H9 (cell line): ENCODE measurements around the gene HIP1. TPM values are rescaled to one million over a fixed set of nuclear protein-coding genes. Genes with fewer than 3 reads are reported as not detected.

Source experiments
- DNase-seq: peaks from one replicate; pipeline ENCODE4 v3.0.0-alpha.2; 2017
- H2AFZ ChIP-seq: one replicate; pipeline ENCODE4 v1.6.1; 2013; ENCODE audit warnings: mild to moderate bottlenecking, low read length, control low read depth, moderate library complexity
- H2AK5ac ChIP-seq: 2 replicates; pipeline ENCODE4 v1.6.1; 2013; ENCODE audit warnings: low read length, control low read depth, mixed read lengths; ENCODE audit not compliant: insufficient read length
- H2BK120ac ChIP-seq: one replicate; pipeline ENCODE4 v1.6.1; 2013; ENCODE audit warnings: low read depth, mild to moderate bottlenecking, low read length, control low read depth, inconsistent platforms; ENCODE audit not compliant: poor library complexity, severe bottlenecking
- H2BK12ac ChIP-seq: 2 replicates; pipeline ENCODE4 v1.6.1; 2013; ENCODE audit warnings: low read length, control low read depth, mixed read lengths, low read depth; ENCODE audit not compliant: insufficient read length
- H2BK15ac ChIP-seq: 2 replicates; pipeline ENCODE4 v1.6.1; 2013; ENCODE audit warnings: low read depth, low read length, control low read depth
- H2BK20ac ChIP-seq: one replicate; pipeline ENCODE4 v1.6.1; 2013; ENCODE audit warnings: low read depth, mild to moderate bottlenecking, low read length, control low read depth, inconsistent platforms; ENCODE audit not compliant: poor library complexity, severe bottlenecking
- H2BK5ac ChIP-seq: 2 replicates; pipeline ENCODE4 v1.6.1; 2013; ENCODE audit warnings: low read length, control low read depth, mixed read lengths; ENCODE audit not compliant: insufficient read length
- H3K14ac ChIP-seq: 2 replicates; pipeline ENCODE4 v1.6.1; 2013; ENCODE audit warnings: low read length, control low read depth; ENCODE audit not compliant: insufficient read depth
- H3K18ac ChIP-seq: 2 replicates; pipeline ENCODE4 v1.6.1; 2013; ENCODE audit warnings: low read depth, mild to moderate bottlenecking, mixed read lengths, low read length, control low read depth; ENCODE audit not compliant: insufficient read length
- H3K23ac ChIP-seq: 2 replicates; pipeline ENCODE4 v1.6.1; 2013; ENCODE audit warnings: low read length, control low read depth, mixed read lengths, low read depth; ENCODE audit not compliant: insufficient read length
- H3K23me2 ChIP-seq: 2 replicates; pipeline ENCODE4 v1.6.1; 2013; ENCODE audit warnings: low read depth, mild to moderate bottlenecking, mixed read lengths, low read length, control low read depth; ENCODE audit not compliant: insufficient read length, poor library complexity, severe bottlenecking
- H3K27ac ChIP-seq: 2 replicates; pipeline ENCODE4 v1.5.1; 2013; ENCODE audit warnings: low read length, control low read depth, mixed read lengths, low read depth; ENCODE audit not compliant: insufficient read length
- H3K27me3 ChIP-seq: 2 replicates; pipeline ENCODE4 v1.6.1; 2013; ENCODE audit warnings: low read length, control low read depth, inconsistent platforms; ENCODE audit not compliant: insufficient read depth
- H3K4ac ChIP-seq: 2 replicates; pipeline ENCODE4 v1.6.1; 2013; ENCODE audit warnings: low read depth, mild to moderate bottlenecking, control low read depth, inconsistent platforms, low read length, moderate library complexity
- H3K4me1 ChIP-seq: 2 replicates; pipeline ENCODE4 v1.6.1; 2013; ENCODE audit warnings: low read length, control low read depth, inconsistent platforms; ENCODE audit not compliant: insufficient read depth
- H3K4me2 ChIP-seq: 2 replicates; pipeline ENCODE4 v1.6.1; 2013; ENCODE audit warnings: low read length, control low read depth, mixed read lengths; ENCODE audit not compliant: insufficient read length, insufficient read depth
- H3K56ac ChIP-seq: 2 replicates; pipeline ENCODE4 v1.6.1; 2013; ENCODE audit warnings: low read depth, mild to moderate bottlenecking, mixed read lengths, low read length, control low read depth; ENCODE audit not compliant: insufficient read length
- H3K79me1 ChIP-seq: 2 replicates; pipeline ENCODE4 v1.6.1; 2013; ENCODE audit warnings: low read depth, mild to moderate bottlenecking, moderate library complexity, low read length, control low read depth, inconsistent platforms; ENCODE audit not compliant: insufficient read depth, poor library complexity, severe bottlenecking
- H3K79me2 ChIP-seq: 2 replicates; pipeline ENCODE4 v1.6.1; 2013; ENCODE audit warnings: low read length, control low read depth, inconsistent platforms; ENCODE audit not compliant: insufficient read depth
- H3K9ac ChIP-seq: 2 replicates; pipeline ENCODE4 v1.6.1; 2013; ENCODE audit warnings: low read length, control low read depth, mixed read lengths; ENCODE audit not compliant: insufficient read length; ENCODE audit errors: extremely low read depth
- H3K9me3 ChIP-seq: one replicate; pipeline ENCODE4 v1.6.1; 2013; ENCODE audit warnings: low read depth, low read length, inconsistent platforms; ENCODE audit not compliant: control insufficient read depth
- H3T11ph ChIP-seq: one replicate; pipeline ENCODE4 v1.6.1; 2013; ENCODE audit warnings: mild to moderate bottlenecking, low read length, control low read depth, inconsistent platforms
- H4K20me1 ChIP-seq: one replicate; pipeline ENCODE4 v1.6.1; 2013; ENCODE audit not compliant: control insufficient read depth, insufficient read length, insufficient read depth
- H4K5ac ChIP-seq: 2 replicates; pipeline ENCODE4 v1.6.1; 2013; ENCODE audit warnings: low read depth, mild to moderate bottlenecking, mixed read lengths, low read length, control low read depth; ENCODE audit not compliant: insufficient read length
- H4K8ac ChIP-seq: replicated peaks from 2 replicates; pipeline ENCODE4 v1.6.1; 2013; ENCODE audit warnings: low read length, control low read depth, mixed read lengths, low read depth; ENCODE audit not compliant: insufficient read length
- H4K91ac ChIP-seq: 2 replicates; pipeline ENCODE4 v1.6.1; 2013; ENCODE audit warnings: low read depth, mild to moderate bottlenecking, moderate library complexity, mixed read lengths, low read length, control low read depth; ENCODE audit not compliant: insufficient read length
- H3K27ac Mint-ChIP-seq, 3 experiments: 2 replicates in 2 of 3; 3 replicates in 1 of 3; pipeline ENCODE4 v1.8.0; 2020 to 2021; ENCODE audit warnings: mixed read lengths in 3 of 3, mild to moderate bottlenecking in 1 of 3, moderate library complexity in 1 of 3
- H3K27me3 Mint-ChIP-seq: 2 replicates; pipeline ENCODE4 v1.8.0; 2021; ENCODE audit warnings: low read depth, mild to moderate bottlenecking, moderate library complexity, mixed read lengths
- H3K36me3 Mint-ChIP-seq, 3 experiments: 2 replicates in 2 of 3; 3 replicates in 1 of 3; pipeline ENCODE4 v1.8.0; 2020 to 2021; ENCODE audit warnings: low read depth in 3 of 3, mixed read lengths in 3 of 3; ENCODE audit not compliant: insufficient read depth in 1 of 3
- H3K4me1 Mint-ChIP-seq, 2 experiments: 2 replicates each; pipeline ENCODE4 v1.8.0; 2020; ENCODE audit warnings: mixed read lengths in 2 of 2
- H3K4me3 Mint-ChIP-seq, 2 experiments: 2 replicates in 1 of 2; 3 replicates in 1 of 2; pipeline ENCODE4 v1.8.0; 2020 to 2021; ENCODE audit warnings: mild to moderate bottlenecking in 2 of 2, mixed read lengths in 2 of 2, moderate library complexity in 1 of 2
- H3K9me3 Mint-ChIP-seq, 2 experiments: 2 replicates in 1 of 2; 3 replicates in 1 of 2; pipeline ENCODE4 v1.8.0; 2020; ENCODE audit warnings: mild to moderate bottlenecking in 2 of 2, mixed read lengths in 2 of 2, moderate library complexity in 1 of 2
- WGBS: extraction: QIAGEN DNeasy Blood & Tissue Kit; methylation state at CpG from one replicate; pipeline ENCODE4 v1.1.7; 2013; ENCODE audit warnings: missing lambda C conversion rate, low lambda C conversion rate, mixed read lengths; ENCODE audit not compliant: insufficient read length; ENCODE audit errors: extremely low coverage; 5-methylcytosine and 5-hydroxymethylcytosine counted together
- total RNA-seq: library from RNA; stranded (reverse); gene quantifications from 2 replicates; pipeline ENCODE4 v1.2.1, GENCODE V29; 2021
- TF ChIP-seq, protein P1 (sequence below): fragments of 200-600 bp; sonication (generic); conservative IDR thresholded peaks from 3 replicates; pipeline ENCODE4 v1.8.0; 2021; ENCODE audit warnings: antibody characterized with exemption, mild to moderate bottlenecking

Gene HIP1
- total RNA-seq, 1 experiment from 2014 or later = 87.5 TPM

GRCh38 chr7:75739796-75740672 is 1.3 kb upstream of the HIP1 start:
- WGBS = no CpG with 5 or more reads among the region's 26 CpGs
- TF ChIP-seq, protein P1, sequence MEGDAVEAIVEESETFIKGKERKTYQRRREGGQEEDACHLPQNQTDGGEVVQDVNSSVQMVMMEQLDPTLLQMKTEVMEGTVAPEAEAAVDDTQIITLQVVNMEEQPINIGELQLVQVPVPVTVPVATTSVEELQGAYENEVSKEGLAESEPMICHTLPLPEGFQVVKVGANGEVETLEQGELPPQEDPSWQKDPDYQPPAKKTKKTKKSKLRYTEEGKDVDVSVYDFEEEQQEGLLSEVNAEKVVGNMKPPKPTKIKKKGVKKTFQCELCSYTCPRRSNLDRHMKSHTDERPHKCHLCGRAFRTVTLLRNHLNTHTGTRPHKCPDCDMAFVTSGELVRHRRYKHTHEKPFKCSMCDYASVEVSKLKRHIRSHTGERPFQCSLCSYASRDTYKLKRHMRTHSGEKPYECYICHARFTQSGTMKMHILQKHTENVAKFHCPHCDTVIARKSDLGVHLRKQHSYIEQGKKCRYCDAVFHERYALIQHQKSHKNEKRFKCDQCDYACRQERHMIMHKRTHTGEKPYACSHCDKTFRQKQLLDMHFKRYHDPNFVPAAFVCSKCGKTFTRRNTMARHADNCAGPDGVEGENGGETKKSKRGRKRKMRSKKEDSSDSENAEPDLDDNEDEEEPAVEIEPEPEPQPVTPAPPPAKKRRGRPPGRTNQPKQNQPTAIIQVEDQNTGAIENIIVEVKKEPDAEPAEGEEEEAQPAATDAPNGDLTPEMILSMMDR = no peak
- H4K91ac ChIP-seq = no peak overlapping the region
- Mint-ChIP-seq H3K27ac (peak overlapping the region; percentile 4 to 94 (median 92); a peak in 3 of 7 replicates), H3K4me3 (peak overlapping the region; percentile 87 to 96), H3K36me3 (no peaks in the 10 kb centered on the region), H3K4me1 (peaks cover 24 to 36% of the 10 kb centered on the region in 2 experiments), H3K9me3 (no peaks in the 10 kb centered on the region; a peak in 1 of 5 replicates), H3K27me3 (peaks cover 17% of the 10 kb centered on the region)
- H3K23ac ChIP-seq = no peak overlapping the region
- H4K8ac ChIP-seq = no peak overlapping the region
- peaks cover 11% of the 10 kb centered on the region for H3K23me2 ChIP-seq
- H2BK12ac ChIP-seq = no peak overlapping the region
- no peaks in the 10 kb centered on the region; the same call in 1 of the 2 replicates for H3K27me3 ChIP-seq
- H2AK5ac ChIP-seq = no peak overlapping the region
- H4K20me1 ChIP-seq = no peaks in the 10 kb centered on the region
- peak overlapping the region; percentile 43 for H3K4me2 ChIP-seq
- peaks cover 9% of the 10 kb centered on the region for H3K4me1 ChIP-seq
- H2BK5ac ChIP-seq = no peak overlapping the region
- H3K4ac ChIP-seq = no peak overlapping the region
- no peak overlapping the region for H2AFZ ChIP-seq
- no peak overlapping the region for H2BK15ac ChIP-seq
- no peak overlapping the region for H4K5ac ChIP-seq
- H3T11ph ChIP-seq = no peak overlapping the region
- H3K18ac ChIP-seq = no peak overlapping the region
- no peak overlapping the region for H3K14ac ChIP-seq
- H3K27ac ChIP-seq = no peak overlapping the region
- H2BK120ac ChIP-seq = no peak overlapping the region
- H2BK20ac ChIP-seq = no peak overlapping the region
- no peak overlapping the region for H3K9ac ChIP-seq
- no peaks in the 10 kb centered on the region for H3K79me2 ChIP-seq
- DNase-seq = no peak
- no peaks in the 10 kb centered on the region for H3K79me1 ChIP-seq
- H3K56ac ChIP-seq = no peak overlapping the region
- H3K9me3 ChIP-seq = no peaks in the 10 kb centered on the region
